Measurements from ENCODE around the gene JAKMIP2. TPM values are rescaled to one million over a fixed set of nuclear protein-coding genes. Genes with fewer than 3 reads are reported as not detected.

Gene JAKMIP2
- total RNA-seq, 1 experiment from 2014 or later, result not detected

GRCh38 chr5:147743012-147743411 lies 39.5 kb downstream of the JAKMIP2 start:
- TF ChIP-seq ZNF274 (IDR thresholded peaks at IDR 0.05; ENCODE audit: low read depth, low read length), result no peak
- no peak for TF ChIP-seq SRF (IDR thresholded peaks at IDR 0.05; ENCODE audit: low read depth)
- no peak for TF ChIP-seq REST (IDR thresholded peaks at IDR 0.05; ENCODE audit: low read depth)
- TF ChIP-seq FOSL1 (IDR thresholded peaks at IDR 0.05; ENCODE audit: low read depth), result no peak
- no peak for TF ChIP-seq CEBPB (IDR thresholded peaks at IDR 0.05; ENCODE audit: low read depth)
- TF ChIP-seq RAD21 (IDR thresholded peaks at IDR 0.05; ENCODE audit: low read depth), result no peak
- TF ChIP-seq SIN3A (IDR thresholded peaks at IDR 0.05; ENCODE audit: low read depth), result no peak
- H3K4me3 ChIP-seq (replicated peaks in 1 of 2; ENCODE audit: low read depth in 1 of 2, low read length in 2 of 2), result no peak overlapping the region
- no peaks in the 10 kb centered on the region for H3K79me2 ChIP-seq (ENCODE audit: insufficient read depth, low read length)
- no peaks in the 10 kb centered on the region for H3K36me3 ChIP-seq (ENCODE audit: control insufficient read depth in 1 of 2, insufficient read depth in 2 of 2, low read length in 2 of 2)
- no peaks in the 10 kb centered on the region for H3K9me3 ChIP-seq (ENCODE audit: control insufficient read depth in 1 of 2, insufficient read depth in 1 of 2, low read depth in 1 of 2, low read length in 2 of 2)
- intact Hi-C loops (cut with micrococcal nuclease), result no loop called here
- no peak overlapping the region for H2AFZ ChIP-seq (ENCODE audit: low read depth, low read length, poor library complexity, severe bottlenecking)
- BruUV-seq (replicated peaks), result no TSS peak
- no peak overlapping the region for H3K4me2 ChIP-seq (ENCODE audit: low read length)
- ATAC-seq (no peak), DNase-seq (ENCODE audit: low read depth, low spot score) (no peak)
- H3K27me3 ChIP-seq (ENCODE audit: insufficient read depth, low read length), result peaks cover 15% of the 10 kb centered on the region; the same call in 1 of the 2 replicates
- no peaks in the 10 kb centered on the region for H4K20me1 ChIP-seq (ENCODE audit: insufficient read depth)
- H3K9ac ChIP-seq (ENCODE audit: low read length), result no peak overlapping the region
- no peak overlapping the region for H3K27ac ChIP-seq (ENCODE audit: low read depth, low read length)
- RAD21 ChIA-PET (ENCODE audit: low non-redundant PET in 1 of 2, low total read pairs in 2 of 2, uncharacterized antibody in 2 of 2, unreplicated experiment in 2 of 2), result no interaction called here
- CTCF ChIA-PET, result no interaction called here
- no peaks in the 10 kb centered on the region for H3K4me1 ChIP-seq (ENCODE audit: control insufficient read depth in 1 of 2, insufficient read depth in 2 of 2, low read length in 2 of 2)
- no peaks in the 10 kb centered on the region for H3K9me2 ChIP-seq (ENCODE audit: insufficient read depth)
- POLR2A ChIA-PET, result no interaction called here

GRCh38 chr5:147742151-147742550 lies 40.4 kb downstream of the JAKMIP2 start:
- ChIA-PET RAD21 (ENCODE audit: low non-redundant PET in 1 of 2, low total read pairs in 2 of 2, uncharacterized antibody in 2 of 2, unreplicated experiment in 2 of 2) (no interaction called here), CTCF (no interaction called here)
- ATAC-seq, result no peak
- no peak for TF ChIP-seq EGR1 (IDR thresholded peaks at IDR 0.05; ENCODE audit: low read depth)
- TF ChIP-seq MAX (IDR thresholded peaks at IDR 0.05), result no peak
- TF ChIP-seq CTCF (IDR thresholded peaks at IDR 0.05 in 2 of 3, conservative IDR thresholded peaks at IDR 0.05 in 1 of 3; ENCODE audit: borderline replicate concordance in 1 of 3, insufficient read depth in 1 of 3, low read depth in 2 of 3, low read length in 2 of 3), result no peak
- no peak for TF ChIP-seq POLR2AphosphoS5 (IDR thresholded peaks at IDR 0.05; ENCODE audit: low read depth, low read length)
- TF ChIP-seq SRF (IDR thresholded peaks at IDR 0.05; ENCODE audit: low read depth), result no peak
- no peak for TF ChIP-seq SIN3A (IDR thresholded peaks at IDR 0.05; ENCODE audit: low read depth)
- no peak for TF ChIP-seq RAD21 (IDR thresholded peaks at IDR 0.05; ENCODE audit: low read depth)
- TF ChIP-seq FOSL1 (IDR thresholded peaks at IDR 0.05; ENCODE audit: low read depth), result no peak
- no peak for TF ChIP-seq REST (IDR thresholded peaks at IDR 0.05; ENCODE audit: low read depth)

More at GRCh38 chr5:147742151-147742550, 40.4 kb downstream of the JAKMIP2 start:
- Histone ChIP-seq H2AFZ (ENCODE audit: low read depth, low read length, poor library complexity, severe bottlenecking) (no peak overlapping the region), H4K20me1 (ENCODE audit: insufficient read depth) (no peaks in the 10 kb centered on the region), H3K4me1 (ENCODE audit: control insufficient read depth in 1 of 2, insufficient read depth in 2 of 2, low read length in 2 of 2) (no peaks in the 10 kb centered on the region), H3K4me2 (ENCODE audit: low read length) (no peak overlapping the region), H3K36me3 (ENCODE audit: control insufficient read depth in 1 of 2, insufficient read depth in 2 of 2, low read length in 2 of 2) (no peaks in the 10 kb centered on the region), H3K27ac (ENCODE audit: low read depth, low read length) (no peak overlapping the region), H3K9ac (ENCODE audit: low read length) (no peak overlapping the region), H3K27me3 (ENCODE audit: insufficient read depth, low read length) (peaks cover 15% of the 10 kb centered on the region; the same call in 1 of the 2 replicates), H3K9me3 (ENCODE audit: control insufficient read depth in 1 of 2, insufficient read depth in 1 of 2, low read depth in 1 of 2, low read length in 2 of 2) (no peaks in the 10 kb centered on the region), H3K9me2 (ENCODE audit: insufficient read depth) (no peaks in the 10 kb centered on the region), H3K79me2 (ENCODE audit: insufficient read depth, low read length) (no peaks in the 10 kb centered on the region), H3K4me3 (replicated peaks in 1 of 2; ENCODE audit: low read depth in 1 of 2, low read length in 2 of 2) (no peak overlapping the region)
- intact Hi-C loops (cut with micrococcal nuclease), result no loop called here
- POLR2A ChIA-PET, result no interaction called here
- DNase-seq (ENCODE audit: low read depth, low spot score), result no peak
- BruUV-seq (replicated peaks), result no TSS peak

Measured in HCT116 (cell line).